Neural cell (in vitro differentiated cells): ENCODE results near the gene TMC1. TPM values are rescaled to one million over a fixed set of nuclear protein-coding genes. Genes with fewer than 3 reads are reported as not detected.

Source experiments
- H2AFZ ChIP-seq: fragments of 200-600, 300-800 bp; sonication (generic), shearing (Covaris generic); 2 replicates; pipeline ENCODE4 v1.6.0; 2014; ENCODE audit warnings: low read depth, mild to moderate bottlenecking, antibody characterized with exemption, low read length, moderate library complexity
- H3F3A ChIP-seq: fragments of 200-600 bp; shearing (Covaris generic); 2 replicates; pipeline ENCODE4 v1.6.1; 2016; ENCODE audit warnings: mild to moderate bottlenecking, moderate library complexity, mixed read lengths, antibody characterized with exemption, low read length; ENCODE audit not compliant: insufficient read depth, poor library complexity, severe bottlenecking
- H3K27ac ChIP-seq: fragments of 200-600, 300-800 bp; sonication (generic), shearing (Covaris generic); 2 replicates; pipeline ENCODE4 v1.5.1; 2014; ENCODE audit warnings: mild to moderate bottlenecking, low read length, moderate library complexity
- H3K27me3 ChIP-seq: fragments of 300-800, 200-600 bp; sonication (generic), shearing (Covaris generic); 2 replicates; pipeline ENCODE4 v1.6.0; 2014; ENCODE audit warnings: mild to moderate bottlenecking, low read depth, low read length, moderate library complexity; ENCODE audit not compliant: insufficient read depth
- H3K36me3 ChIP-seq: fragments of 300-800, 200-600 bp; sonication (generic), shearing (Covaris generic); 2 replicates; pipeline ENCODE4 v1.5.1; 2014; ENCODE audit warnings: mild to moderate bottlenecking, antibody characterized with exemption, low read length, moderate library complexity; ENCODE audit not compliant: insufficient read depth
- H3K4me2 ChIP-seq: fragments of 300-800, 200-600 bp; sonication (generic), shearing (Covaris generic); 2 replicates; pipeline ENCODE4 v1.6.0; 2014; ENCODE audit warnings: mild to moderate bottlenecking, low read length
- H3K4me3 ChIP-seq: fragments of 300-800, 200-600 bp; sonication (generic), shearing (Covaris generic); 2 replicates; pipeline ENCODE4 v1.5.1; 2014; ENCODE audit warnings: mild to moderate bottlenecking, low read length, moderate library complexity
- H3K79me2 ChIP-seq: fragments of 200-600 bp; shearing (Covaris generic); replicated peaks from 2 replicates; pipeline ENCODE4 v1.6.0; 2014; ENCODE audit warnings: mild to moderate bottlenecking, low read length, moderate library complexity; ENCODE audit not compliant: insufficient read depth
- H3K9ac ChIP-seq: fragments of 300-800, 200-600 bp; sonication (generic), shearing (Covaris generic); 2 replicates; pipeline ENCODE4 v1.6.1; 2016; ENCODE audit warnings: mild to moderate bottlenecking, low read length, mixed read lengths
- H3K9me2 ChIP-seq: fragments of 200-600 bp; shearing (Covaris generic); 2 replicates; pipeline ENCODE4 v1.6.1; 2016; ENCODE audit warnings: mild to moderate bottlenecking, low read length, mixed read lengths; ENCODE audit not compliant: insufficient read depth
- H3K9me3 ChIP-seq: fragments of 200-600, 300-800 bp; sonication (generic), shearing (Covaris generic); 2 replicates; pipeline ENCODE4 v1.6.1; 2016; ENCODE audit warnings: mild to moderate bottlenecking, mixed run types, low read length, moderate library complexity, mixed read lengths
- H4K20me1 ChIP-seq: fragments of 200-600 bp; shearing (Covaris generic); 2 replicates; pipeline ENCODE4 v1.6.1; 2016; ENCODE audit warnings: mild to moderate bottlenecking, mixed run types; ENCODE audit not compliant: insufficient read depth
- CTCF ChIP-seq: fragments of 450-650 bp; IDR thresholded peaks from 2 replicates; pipeline ENCODE4 v1.5.1; 2014; ENCODE audit warnings: antibody characterized with exemption, mild to moderate bottlenecking, moderate library complexity; ENCODE audit not compliant: poor library complexity, severe bottlenecking
- EP300 ChIP-seq: fragments of 450-650 bp; conservative IDR thresholded peaks from 2 replicates; pipeline ENCODE4 v1.6.1; 2014; ENCODE audit warnings: antibody characterized with exemption, mild to moderate bottlenecking, moderate library complexity; ENCODE audit not compliant: poor library complexity, severe bottlenecking
- EZH2 ChIP-seq: fragments of 200-600, 300-800 bp; shearing (Covaris generic), sonication (generic); IDR thresholded peaks from 2 replicates; pipeline ENCODE4 v1.6.1; 2014; ENCODE audit warnings: antibody characterized with exemption, low read length, borderline replicate concordance, mild to moderate bottlenecking; ENCODE audit not compliant: insufficient read depth, poor library complexity, severe bottlenecking
- MXI1 ChIP-seq: fragments of 450-650 bp; conservative IDR thresholded peaks from 2 replicates; pipeline ENCODE4 v1.6.1; 2014; ENCODE audit warnings: antibody characterized with exemption, mild to moderate bottlenecking; ENCODE audit not compliant: poor library complexity, severe bottlenecking
- POLR2AphosphoS5 ChIP-seq: IDR thresholded peaks from 2 replicates; pipeline ENCODE4 v1.6.1; 2012
- RAD21 ChIP-seq: fragments of 450-650 bp; conservative IDR thresholded peaks from 2 replicates; pipeline ENCODE4 v1.6.1; 2014; ENCODE audit warnings: antibody characterized with exemption, mild to moderate bottlenecking, moderate library complexity
- SMC3 ChIP-seq: fragments of 450-650 bp; conservative IDR thresholded peaks from 2 replicates; pipeline ENCODE4 v1.6.1; 2014; ENCODE audit warnings: antibody characterized with exemption, mild to moderate bottlenecking, moderate library complexity; ENCODE audit not compliant: poor library complexity
- TAF1 ChIP-seq: IDR thresholded peaks from 2 replicates; pipeline ENCODE4 v1.6.1; 2012; ENCODE audit warnings: low read depth
- polyA plus RNA-seq: library from polyadenylated mRNA; depleted of rRNA; stranded (reverse); fragments of >200 nt; gene quantifications from 2 replicates; pipeline ENCODE4 v1.2.3, GENCODE V29; 2014
- TF ChIP-seq, protein P1 (sequence below): IDR thresholded peaks from 2 replicates; pipeline ENCODE4 v1.6.1; 2012; ENCODE audit warnings: borderline replicate concordance

TMC1 gene
- polyA plus RNA-seq, 1 donor from 2014 or later = not detected

GRCh38 chr9:72542917-72543316 is 21.5 kb downstream of the TMC1 start:
- Histone ChIP-seq H3K79me2 (no peaks in the 10 kb centered on the region), H3K4me2 (no peak overlapping the region), H3K27ac (no peak overlapping the region), H4K20me1 (no peaks in the 10 kb centered on the region), H3K4me3 (no peak overlapping the region), H3K9me3 (no peaks in the 10 kb centered on the region), H3K9me2 (no peaks in the 10 kb centered on the region), H3K9ac (no peak overlapping the region), H3K27me3 (no peaks in the 10 kb centered on the region), H2AFZ (no peak overlapping the region), H3F3A (no peaks in the 10 kb centered on the region), H3K36me3 (no peaks in the 10 kb centered on the region)
- TF ChIP-seq EZH2 (no peak), RAD21 (no peak), TAF1 (no peak), SMC3 (no peak), MXI1 (no peak), CTCF (no peak), EP300 (no peak), POLR2AphosphoS5 (no peak)
- TF ChIP-seq, protein P1, sequence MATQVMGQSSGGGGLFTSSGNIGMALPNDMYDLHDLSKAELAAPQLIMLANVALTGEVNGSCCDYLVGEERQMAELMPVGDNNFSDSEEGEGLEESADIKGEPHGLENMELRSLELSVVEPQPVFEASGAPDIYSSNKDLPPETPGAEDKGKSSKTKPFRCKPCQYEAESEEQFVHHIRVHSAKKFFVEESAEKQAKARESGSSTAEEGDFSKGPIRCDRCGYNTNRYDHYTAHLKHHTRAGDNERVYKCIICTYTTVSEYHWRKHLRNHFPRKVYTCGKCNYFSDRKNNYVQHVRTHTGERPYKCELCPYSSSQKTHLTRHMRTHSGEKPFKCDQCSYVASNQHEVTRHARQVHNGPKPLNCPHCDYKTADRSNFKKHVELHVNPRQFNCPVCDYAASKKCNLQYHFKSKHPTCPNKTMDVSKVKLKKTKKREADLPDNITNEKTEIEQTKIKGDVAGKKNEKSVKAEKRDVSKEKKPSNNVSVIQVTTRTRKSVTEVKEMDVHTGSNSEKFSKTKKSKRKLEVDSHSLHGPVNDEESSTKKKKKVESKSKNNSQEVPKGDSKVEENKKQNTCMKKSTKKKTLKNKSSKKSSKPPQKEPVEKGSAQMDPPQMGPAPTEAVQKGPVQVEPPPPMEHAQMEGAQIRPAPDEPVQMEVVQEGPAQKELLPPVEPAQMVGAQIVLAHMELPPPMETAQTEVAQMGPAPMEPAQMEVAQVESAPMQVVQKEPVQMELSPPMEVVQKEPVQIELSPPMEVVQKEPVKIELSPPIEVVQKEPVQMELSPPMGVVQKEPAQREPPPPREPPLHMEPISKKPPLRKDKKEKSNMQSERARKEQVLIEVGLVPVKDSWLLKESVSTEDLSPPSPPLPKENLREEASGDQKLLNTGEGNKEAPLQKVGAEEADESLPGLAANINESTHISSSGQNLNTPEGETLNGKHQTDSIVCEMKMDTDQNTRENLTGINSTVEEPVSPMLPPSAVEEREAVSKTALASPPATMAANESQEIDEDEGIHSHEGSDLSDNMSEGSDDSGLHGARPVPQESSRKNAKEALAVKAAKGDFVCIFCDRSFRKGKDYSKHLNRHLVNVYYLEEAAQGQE = no peak

DNA sequence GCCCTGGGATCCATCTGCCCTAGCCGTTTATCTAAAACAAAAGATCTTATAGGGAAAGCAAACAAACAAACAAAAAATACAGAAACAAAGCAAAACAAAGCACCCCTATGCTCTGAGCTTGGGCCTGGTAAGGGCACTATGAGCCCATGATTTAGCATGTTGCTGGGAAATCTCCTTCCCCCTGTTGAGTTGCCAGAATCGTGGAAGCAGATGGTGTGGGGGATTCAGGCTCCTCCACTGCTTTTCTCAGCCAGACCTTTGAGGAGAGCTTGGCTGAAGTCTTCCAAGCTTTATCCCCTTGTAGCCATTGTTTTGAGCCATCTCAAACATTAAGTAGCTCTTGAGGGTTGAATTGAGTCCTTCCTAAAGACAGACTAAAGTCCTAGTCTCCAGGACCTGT is 29.9 kb downstream of the TMC1 start:
- TF ChIP-seq, protein P1 = no peak
- no peak for TF ChIP-seq RAD21
- no peak for TF ChIP-seq TAF1
- no peak for TF ChIP-seq SMC3
- no peak for TF ChIP-seq MXI1
- no peak for TF ChIP-seq EP300
- TF ChIP-seq CTCF = no peak
- TF ChIP-seq POLR2AphosphoS5 = no peak
- no peak for TF ChIP-seq EZH2
- Histone ChIP-seq H3K27ac (no peak overlapping the region), H2AFZ (no peak overlapping the region)

More for the DNA sequence above, 29.9 kb downstream of the TMC1 start:
- Histone ChIP-seq H3K36me3 (no peaks in the 10 kb centered on the region), H3K4me3 (no peak overlapping the region), H3K9ac (no peak overlapping the region), H3K27me3 (no peaks in the 10 kb centered on the region), H3F3A (no peaks in the 10 kb centered on the region), H3K9me3 (no peaks in the 10 kb centered on the region), H3K4me2 (no peak overlapping the region), H4K20me1 (no peaks in the 10 kb centered on the region), H3K9me2 (no peaks in the 10 kb centered on the region), H3K79me2 (no peaks in the 10 kb centered on the region)
